HepG2 (cell line): ENCODE data around the gene PLEKHG4. TPM values are rescaled to one million over a fixed set of nuclear protein-coding genes. Genes with fewer than 3 reads are reported as not detected.

Experiments
- ATAC-seq: fragments of 200-7000 bp; cut with Tn5 transposase; 3 replicates; pipeline ENCODE4 v1.9.1; 2020; ENCODE audit warnings: mild to moderate bottlenecking, moderate library complexity
- BruUV-seq: library from RNA; stranded (reverse); fragments of 400-500 nt; replicated peaks from 2 replicates; lab custom pipeline; 2021; lab: Mats Ljungman, UMichigan
- CTCF ChIA-PET: fragments of 300-600 bp; formaldehyde crosslinking; extraction: SDS; loops from one replicate; lab custom pipeline; 2021; ENCODE audit warnings: low total read pairs, inconsistent platforms, low intra/inter-chr PET ratio; lab: Yijun Ruan, JAX
- POLR2A ChIA-PET: fragments of 350-600 bp; sonication (Branson Sonifier 250); formaldehyde crosslinking; loops from one replicate; lab custom pipeline; 2020; ENCODE audit warnings: antibody characterized with exemption, inconsistent platforms; lab: Yijun Ruan, JAX
- DNase-seq: peaks from one replicate; pipeline ENCODE4 v3.0.0-alpha.2; 2015; ENCODE audit warnings: low spot score
- FAIRE-seq: peaks from 3 replicates; lab custom pipeline; 2011; peaks lifted over from hg19 to GRCh38; lab: Jason Lieb, UNC
- H2AFZ ChIP-seq: one replicate; pipeline ENCODE4 v1.6.1; 2011; ENCODE audit warnings: low read length, inconsistent platforms
- H3K27ac ChIP-seq: fragments of 300-600 bp; 3 replicates; pipeline ENCODE4 v1.8.0; 2011; ENCODE audit warnings: mixed run types, mild to moderate bottlenecking, mixed read lengths, low read length, inconsistent platforms; ENCODE audit not compliant: insufficient read depth; ENCODE audit errors: extremely low read length
- H3K27me3 ChIP-seq, 2 experiments: fragments of 200-600 bp in 1 of 2; 2 replicates in 1 of 2; 3 replicates in 1 of 2; pipeline versions ENCODE4 v1.6.0 to v1.8.0; 2011; ENCODE audit warnings: low read length in 2 of 2, mild to moderate bottlenecking in 2 of 2, moderate library complexity in 2 of 2, inconsistent platforms in 1 of 2; ENCODE audit not compliant: insufficient read depth in 2 of 2, control insufficient read depth in 1 of 2
- H3K36me3 ChIP-seq, 2 experiments: fragments of 200-600 bp in 1 of 2; replicated peaks in 1 of 2; 2 replicates in 1 of 2; 3 replicates in 1 of 2; pipeline versions ENCODE4 v1.5.1 to v1.8.0; 2011; ENCODE audit warnings: low read length in 2 of 2, inconsistent platforms in 1 of 2; ENCODE audit not compliant: insufficient read depth in 2 of 2, control insufficient read depth in 1 of 2
- H3K4me1 ChIP-seq: 2 replicates; pipeline ENCODE4 v1.5.1; 2012; ENCODE audit warnings: low read length, inconsistent platforms; ENCODE audit not compliant: insufficient read depth
- H3K4me2 ChIP-seq: 2 replicates; pipeline ENCODE4 v1.6.0; 2011; ENCODE audit warnings: low read depth, low read length, inconsistent platforms
- H3K4me3 ChIP-seq, 3 experiments: fragments of 200-600 bp in 1 of 3; sonication (generic), shearing (Covaris generic) in 1 of 3; replicated peaks in 1 of 3; 2 replicates each; pipeline ENCODE4 v1.5.1; 2011 to 2016; ENCODE audit warnings: low read length in 3 of 3, inconsistent platforms in 2 of 3, low read depth in 2 of 3, mild to moderate bottlenecking in 2 of 3, control low read depth in 1 of 3, mixed read lengths in 1 of 3; ENCODE audit not compliant: insufficient read depth in 1 of 3
- H3K79me2 ChIP-seq: one replicate; pipeline ENCODE4 v1.6.1; 2011; ENCODE audit warnings: low read length, inconsistent platforms; ENCODE audit not compliant: insufficient read depth
- H3K9ac ChIP-seq: 2 replicates; pipeline ENCODE4 v1.6.0; 2011; ENCODE audit warnings: mild to moderate bottlenecking, low read depth, low read length, inconsistent platforms; ENCODE audit not compliant: insufficient read depth
- H3K9me3 ChIP-seq: 2 replicates; pipeline ENCODE4 v1.5.1; 2012; ENCODE audit warnings: mild to moderate bottlenecking, low read length
- H4K20me1 ChIP-seq: 2 replicates; pipeline ENCODE4 v1.6.0; 2011; ENCODE audit warnings: inconsistent platforms, mild to moderate bottlenecking, low read length, moderate library complexity; ENCODE audit not compliant: insufficient read depth
- KDM1A ChIP-seq: IDR thresholded peaks from 2 replicates; pipeline ENCODE4 v1.6.1; 2016; ENCODE audit warnings: missing compliant biosample characterization
- KDM5A ChIP-seq: fragments of 200-600 bp; sonication (generic); IDR thresholded peaks from 2 replicates; pipeline ENCODE4 v1.7.0; 2018; ENCODE audit warnings: antibody characterized with exemption, mild to moderate bottlenecking, low read length, borderline replicate concordance
- PITX1 ChIP-seq: sonication (generic); formaldehyde crosslinking; IDR thresholded peaks from 2 replicates; pipeline ENCODE4 v1.5.1; 2020; ENCODE audit warnings: mild to moderate bottlenecking, missing genetic modification reagents
- POLR2AphosphoS2 ChIP-seq: IDR thresholded peaks from 2 replicates; pipeline ENCODE4 v1.6.1; 2011; ENCODE audit warnings: low read depth, low read length, improper control_type of control experiment
- POLR2G ChIP-seq: fragments of 200-400 bp; formaldehyde crosslinking; IDR thresholded peaks from 2 replicates; pipeline ENCODE4 v1.6.1; 2018; ENCODE audit warnings: mild to moderate bottlenecking, low read depth, low read length, moderate library complexity
- RBM22 ChIP-seq: fragments of 200-400 bp; formaldehyde crosslinking; optimal IDR thresholded peaks from 2 replicates; pipeline ENCODE3; 2017; ENCODE audit warnings: mild to moderate bottlenecking, low read length, moderate library complexity
- SAFB2 ChIP-seq: sonication (generic); formaldehyde crosslinking; IDR thresholded peaks from 2 replicates; pipeline ENCODE4 v1.5.1; 2020; ENCODE audit warnings: missing genetic modification reagents, low read depth, mild to moderate bottlenecking, borderline replicate concordance
- ZNF326 ChIP-seq: sonication (generic); formaldehyde crosslinking; IDR thresholded peaks from 2 replicates; pipeline ENCODE4 v1.4.0; 2020; ENCODE audit warnings: missing genetic modification reagents, borderline replicate concordance
- ZNF572 ChIP-seq: sonication (generic); formaldehyde crosslinking; IDR thresholded peaks from 2 replicates; pipeline ENCODE4 v1.5.1; 2020; ENCODE audit warnings: mild to moderate bottlenecking, missing genetic modification reagents
- ZNF589 ChIP-seq: sonication (generic); formaldehyde crosslinking; conservative IDR thresholded peaks from 2 replicates; pipeline ENCODE4 v1.8.0; 2022; ENCODE audit warnings: mild to moderate bottlenecking, moderate library complexity, missing genetic modification reagents
- ZNF687 ChIP-seq: sonication (generic); formaldehyde crosslinking; IDR thresholded peaks from 2 replicates; pipeline ENCODE4 v1.5.1; 2020; ENCODE audit warnings: mild to moderate bottlenecking, missing genetic modification reagents, moderate library complexity
- WGBS: methylation state at CpG from one replicate; pipeline ENCODE4 v1.1.6; 2017; ENCODE audit warnings: low lambda C conversion rate; 5-methylcytosine and 5-hydroxymethylcytosine counted together
- in situ Hi-C: cut with HindIII; loops from 2 replicates; pipeline ENCODE4 v1.10.0; 2017; ENCODE audit warnings: low pct_unique_long_range_greater_than_20kb; ENCODE audit not compliant: extremely low pct_ligation_motif_present
- intact Hi-C: fragments of 100-400 bp; cut with micrococcal nuclease; formaldehyde crosslinking; loops from one replicate; pipeline ENCODE4 v1.10.0; 2022; ENCODE audit not compliant: unreplicated experiment
- polyA plus RNA-seq, 8 experiments: library from polyadenylated mRNA; depleted of rRNA in 3 of 8; stranded (reverse) in 7 of 8; unstranded in 1 of 8; fragments of >200 nt; fragmentation: Illumina TruSeq in 4 of 8; extraction: Trizol in 4 of 8; gene quantifications; 2 replicates each; pipeline versions ENCODE4 v1.2.1 to v1.2.3, GENCODE V29; 2011 to 2016; ENCODE audit warnings: low read depth in 4 of 8, missing spikeins in 1 of 8, mixed read lengths in 1 of 8; ENCODE audit not compliant: insufficient read depth in 1 of 8
- total RNA-seq, 5 experiments: library from RNA; depleted of rRNA; stranded (reverse); fragments of >200 nt; fragmentation: Illumina TruSeq; extraction: Trizol; gene quantifications; 2 replicates each; pipeline ENCODE4 v1.2.3, GENCODE V29; 2016; ENCODE audit warnings: low read depth in 1 of 5
- TF ChIP-seq, protein P1 (sequence below): sonication (generic); formaldehyde crosslinking; IDR thresholded peaks from 2 replicates; pipeline ENCODE4 v1.5.0; 2020; ENCODE audit warnings: missing genetic modification reagents
- TF ChIP-seq, protein P2 (sequence below): sonication (generic); formaldehyde crosslinking; IDR thresholded peaks from 2 replicates; pipeline ENCODE4 v1.4.0; 2020; ENCODE audit warnings: missing genetic modification reagents, mild to moderate bottlenecking, borderline replicate concordance

PLEKHG4 gene
- total and polyA plus RNA-seq, 2 of the 13 experiments (the other 11 are each of a cell fraction or from before 2014, with no cell fraction given) = 7.1 to 13.6 TPM

GRCh38 chr16:67230809-67231660 lies 48.3 kb upstream of the PLEKHG4 start:
- intact Hi-C loops = no loop called here
- POLR2A ChIA-PET = interaction anchor here (4.9 kb wide), 1 partner anchor 16 kb away, joined by 24 read pairs; the partner anchor contains the start of genes FHOD1 and SLC9A5
- ATAC-seq = no peak
- TF ChIP-seq, protein P1, sequence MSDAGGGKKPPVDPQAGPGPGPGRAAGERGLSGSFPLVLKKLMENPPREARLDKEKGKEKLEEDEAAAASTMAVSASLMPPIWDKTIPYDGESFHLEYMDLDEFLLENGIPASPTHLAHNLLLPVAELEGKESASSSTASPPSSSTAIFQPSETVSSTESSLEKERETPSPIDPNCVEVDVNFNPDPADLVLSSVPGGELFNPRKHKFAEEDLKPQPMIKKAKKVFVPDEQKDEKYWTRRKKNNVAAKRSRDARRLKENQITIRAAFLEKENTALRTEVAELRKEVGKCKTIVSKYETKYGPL (CRISPR knock-in tag) = no peak
- TF ChIP-seq, protein P2, sequence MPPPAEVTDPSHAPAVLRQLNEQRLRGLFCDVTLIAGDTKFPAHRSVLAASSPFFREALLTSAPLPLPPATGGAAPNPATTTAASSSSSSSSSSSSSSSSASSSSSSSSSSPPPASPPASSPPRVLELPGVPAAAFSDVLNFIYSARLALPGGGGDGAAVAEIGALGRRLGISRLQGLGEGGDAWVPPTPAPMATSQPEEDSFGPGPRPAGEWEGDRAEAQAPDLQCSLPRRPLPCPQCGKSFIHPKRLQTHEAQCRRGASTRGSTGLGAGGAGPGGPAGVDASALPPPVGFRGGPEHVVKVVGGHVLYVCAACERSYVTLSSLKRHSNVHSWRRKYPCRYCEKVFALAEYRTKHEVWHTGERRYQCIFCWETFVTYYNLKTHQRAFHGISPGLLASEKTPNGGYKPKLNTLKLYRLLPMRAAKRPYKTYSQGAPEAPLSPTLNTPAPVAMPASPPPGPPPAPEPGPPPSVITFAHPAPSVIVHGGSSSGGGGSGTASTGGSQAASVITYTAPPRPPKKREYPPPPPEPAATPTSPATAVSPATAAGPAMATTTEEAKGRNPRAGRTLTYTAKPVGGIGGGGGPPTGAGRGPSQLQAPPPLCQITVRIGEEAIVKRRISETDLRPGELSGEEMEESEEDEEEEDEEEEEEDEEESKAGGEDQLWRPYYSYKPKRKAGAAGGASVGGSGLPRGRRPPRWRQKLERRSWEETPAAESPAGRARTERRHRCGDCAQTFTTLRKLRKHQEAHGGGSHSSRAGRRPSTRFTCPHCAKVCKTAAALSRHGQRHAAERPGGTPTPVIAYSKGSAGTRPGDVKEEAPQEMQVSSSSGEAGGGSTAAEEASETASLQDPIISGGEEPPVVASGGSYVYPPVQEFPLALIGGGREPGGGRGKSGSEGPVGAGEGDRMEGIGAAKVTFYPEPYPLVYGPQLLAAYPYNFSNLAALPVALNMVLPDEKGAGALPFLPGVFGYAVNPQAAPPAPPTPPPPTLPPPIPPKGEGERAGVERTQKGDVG (CRISPR knock-in tag) = peak; percentile 18; the same call in 1 of the 2 replicates
- TF ChIP-seq ZNF589 (CRISPR knock-in tag) (no peak), ZNF572 (CRISPR knock-in tag) (0 out of 2 replicates have a peak, but pooled peaks have one; percentile 36), RBM22 (peak; percentile 80), KDM5A (no peak), ZNF326 (CRISPR knock-in tag) (peak; percentile 58; the same call in 1 of the 2 replicates), SAFB2 (peak; percentile 47; the same call in 1 of the 2 replicates), ZNF687 (CRISPR knock-in tag) (peak; percentile 12), KDM1A (CRISPR knock-in tag) (no peak), POLR2G (peak; percentile 58; the same call in 1 of the 2 replicates), POLR2AphosphoS2 (peak; percentile 70; the same call in 1 of the 2 replicates), PITX1 (CRISPR knock-in tag) (no peak)

More at GRCh38 chr16:67230809-67231660, 48.3 kb upstream of the PLEKHG4 start:
- Histone ChIP-seq H3K9me3 (no peaks in the 10 kb centered on the region), H3K79me2 (peaks cover 17% of the 10 kb centered on the region), H3K27ac (no peak overlapping the region), H3K36me3 (peaks cover 37 to 50% of the 10 kb centered on the region in 2 experiments), H3K27me3 (peaks cover 0 to 4% of the 10 kb centered on the region in 2 experiments; a peak in 1 of 5 replicates), H3K4me2 (no peak overlapping the region), H3K9ac (no peak overlapping the region), H4K20me1 (no peaks in the 10 kb centered on the region; the same call in 1 of the 2 replicates), H3K4me1 (peaks cover 13% of the 10 kb centered on the region), H3K4me3 (no peak overlapping the region), H2AFZ (no peak overlapping the region)
- DNase-seq (no peak), FAIRE-seq (no peak)
- no TSS peak for BruUV-seq
- in situ Hi-C loops = no loop called here
- CTCF ChIA-PET = no interaction called here
- 96% methylated on average over 12 of the region's 12 CpGs for whole genome bisulfite sequencing
